ENCODE data around the gene FBXO3. TPM values are rescaled to one million over a fixed set of nuclear protein-coding genes. Genes with fewer than 3 reads are reported as not detected.
A peak's percentile ranks its signal among the peaks of the same experiment; 100 is the strongest.

FBXO3 gene
- total and polyA plus RNA-seq, 9 of the 15 experiments (the other 6 are each of a cell fraction or from before 2014, with no cell fraction given), result 11.6 to 59.3 (median 29.2) TPM

- TF ChIP-seq LEF1 (IDR thresholded peaks at IDR 0.05) (peak; percentile 92), ZNF354B (CRISPR knock-in tag; IDR thresholded peaks at IDR 0.05) (no peak), TBL1XR1 (IDR thresholded peaks at IDR 0.05; ENCODE audit: low read length in 2 of 2) (peak in 1 of 2 experiments; percentile 76; a peak in 2 of 4 replicates), SLC30A9 (CRISPR knock-in tag; IDR thresholded peaks at IDR 0.05) (no peak), THAP7 (CRISPR knock-in tag; IDR thresholded peaks at IDR 0.05) (no peak), GATAD2A (IDR thresholded peaks at IDR 0.05) (peak; percentile 75; the same call in 1 of the 2 replicates), SMAD2 (IDR thresholded peaks at IDR 0.05; ENCODE audit: low read depth, low read length) (no peak), RERE (CRISPR knock-in tag; IDR thresholded peaks at IDR 0.05; ENCODE audit: borderline replicate concordance) (no peak), JUN (IDR thresholded peaks at IDR 0.05; ENCODE audit: borderline replicate concordance, low read depth, low read length) (peak; percentile 44; the same call in 1 of the 2 replicates), JUN (CRISPR knock-in tag; IDR thresholded peaks at IDR 0.05; ENCODE audit: borderline replicate concordance) (no peak), ZNF395 (CRISPR knock-in tag; IDR thresholded peaks at IDR 0.05) (peak; percentile 76; the same call in 1 of the 2 replicates), RCOR1 (IDR thresholded peaks at IDR 0.05; ENCODE audit: borderline replicate concordance in 1 of 2, low read depth in 2 of 2, low read length in 2 of 2) (peak in 1 of 2 experiments; percentile 91; a peak in 3 of 4 replicates), YY1 (IDR thresholded peaks at IDR 0.05; ENCODE audit: borderline replicate concordance in 1 of 3, control insufficient read depth in 1 of 3, extremely low read depth in 1 of 3, insufficient read depth in 3 of 3, insufficient read length in 1 of 3, insufficient replicate concordance in 2 of 3, low read depth in 1 of 3, low read length in 2 of 3) (peak in 1 of 3 experiments; percentile 24), NFE2 (IDR thresholded peaks at IDR 0.05; ENCODE audit: low read depth) (peak; percentile 32; the same call in 1 of the 2 replicates), KLF16 (IDR thresholded peaks at IDR 0.05) (peak; percentile 95)
These were observed 36.9 kb downstream of the FBXO3 start (continued) for GRCh38 chr11:33737362-33737821.
